GM12878 (cell line): ENCODE measurements around the gene DLD. TPM values are rescaled to one million over a fixed set of nuclear protein-coding genes. Genes with fewer than 3 reads are reported as not detected.

Source experiments
- ATAC-seq: fragments of 200-7000 bp; cut with Tn5 transposase; 3 replicates; pipeline ENCODE4 v1.9.1; 2020; ENCODE audit warnings: mild to moderate bottlenecking, moderate library complexity
- BruUV-seq: library from RNA; stranded (reverse); fragments of 400-500 nt; replicated peaks from 2 replicates; lab custom pipeline; 2021; lab: Mats Ljungman, UMichigan
- CTCF ChIA-PET: fragments of 300-600 bp; sonication (Branson Sonifier 250); formaldehyde crosslinking; extraction: SDS; loops from one replicate; lab custom pipeline; 2021; ENCODE audit warnings: inconsistent platforms; lab: Yijun Ruan, JAX
- POLR2A ChIA-PET: fragments of 350-600 bp; formaldehyde crosslinking; extraction: SDS; loops from one replicate; lab custom pipeline; 2021; ENCODE audit warnings: inconsistent platforms; lab: Charles Lee
- RAD21 ChIA-PET: fragments of 300-600 bp; sonication (Branson Sonifier 250); formaldehyde crosslinking; loops from one replicate; lab custom pipeline; 2023; ENCODE audit warnings: antibody characterized with exemption; ENCODE audit not compliant: unreplicated experiment; lab: Charles Lee
- SMC1A ChIA-PET: fragments of 300-600 bp; sonication (Branson Sonifier 250); formaldehyde crosslinking; loops from one replicate; lab custom pipeline; 2023; ENCODE audit not compliant: unreplicated experiment, uncharacterized antibody; lab: Charles Lee
- DNase-seq: peaks from one replicate; pipeline ENCODE4 v3.0.0-alpha.2; 2011; ENCODE audit warnings: low read depth, low spot score
- FAIRE-seq: peaks from 3 replicates; lab custom pipeline; 2011; peaks lifted over from hg19 to GRCh38; lab: Jason Lieb, UNC
- H2AFZ ChIP-seq: 2 replicates; pipeline ENCODE4 v1.6.0; 2011; ENCODE audit warnings: low read depth, low read length, control low read depth; ENCODE audit not compliant: control insufficient read depth
- H3K27ac ChIP-seq: 2 replicates; pipeline ENCODE4 v1.5.1; 2011; ENCODE audit warnings: control low read depth; ENCODE audit not compliant: control insufficient read depth, insufficient read depth
- H3K27me3 ChIP-seq, 2 experiments: replicated peaks in 1 of 2; 2 replicates each; pipeline versions ENCODE4 v1.6.0 to v1.6.1; 2011; ENCODE audit warnings: low read length in 1 of 2; ENCODE audit not compliant: control insufficient read depth in 2 of 2, insufficient read depth in 2 of 2
- H3K36me3 ChIP-seq, 2 experiments: 2 replicates each; pipeline ENCODE4 v1.5.1; 2011; ENCODE audit warnings: low read length in 1 of 2; ENCODE audit not compliant: control insufficient read depth in 2 of 2, insufficient read depth in 2 of 2
- H3K4me1 ChIP-seq: 2 replicates; pipeline ENCODE4 v1.6.1; 2011; ENCODE audit warnings: mild to moderate bottlenecking, low read length, moderate library complexity, mixed read lengths; ENCODE audit not compliant: control insufficient read depth, insufficient read depth
- H3K4me2 ChIP-seq: 2 replicates; pipeline ENCODE4 v1.6.0; 2011; ENCODE audit warnings: control low read depth; ENCODE audit not compliant: control insufficient read depth, insufficient read depth
- H3K4me3 ChIP-seq: fragments of 200-600 bp; sonication (generic); 2 replicates; pipeline ENCODE4 v1.5.1; 2016
- H3K79me2 ChIP-seq: 2 replicates; pipeline ENCODE4 v1.6.0; 2011; ENCODE audit warnings: low read length; ENCODE audit not compliant: control insufficient read depth, insufficient read depth
- H3K9ac ChIP-seq: 2 replicates; pipeline ENCODE4 v1.8.0; 2011; ENCODE audit warnings: low read length, control low read depth, mixed read lengths; ENCODE audit not compliant: control insufficient read depth, insufficient read depth
- H3K9me3 ChIP-seq: replicated peaks from 3 replicates; pipeline ENCODE4 v1.5.1; 2011; ENCODE audit warnings: mild to moderate bottlenecking, low read length; ENCODE audit not compliant: control insufficient read depth, insufficient read depth
- H4K20me1 ChIP-seq: 2 replicates; pipeline ENCODE4 v1.6.0; 2011; ENCODE audit not compliant: control insufficient read depth, insufficient read depth
- CEBPZ ChIP-seq: fragments of 150-350 bp; IDR thresholded peaks from 2 replicates; pipeline ENCODE4 v1.6.1; 2016; ENCODE audit warnings: low read depth, low read length
- DPF2 ChIP-seq: fragments of 450-650 bp; IDR thresholded peaks from 2 replicates; pipeline ENCODE4 v1.6.1; 2017; ENCODE audit warnings: mild to moderate bottlenecking
- ETV6 ChIP-seq, 2 experiments: fragments of 450-650 bp in 1 of 2; IDR thresholded peaks in 1 of 2; conservative IDR thresholded peaks in 1 of 2; 2 replicates each; pipeline ENCODE4 v1.6.1; 2014; ENCODE audit warnings: antibody characterized with exemption in 1 of 2, borderline replicate concordance in 1 of 2, low read depth in 1 of 2, mild to moderate bottlenecking in 1 of 2, moderate library complexity in 1 of 2
- FOS ChIP-seq: IDR thresholded peaks from 3 replicates; pipeline ENCODE4 v1.6.1; 2011; ENCODE audit warnings: borderline replicate concordance; ENCODE audit not compliant: insufficient read length; ENCODE audit errors: extremely low read depth
- FOXM1 ChIP-seq: IDR thresholded peaks from 2 replicates; pipeline ENCODE4 v1.6.1; 2012; ENCODE audit warnings: low read depth, mild to moderate bottlenecking, inconsistent platforms, low read length, moderate library complexity
- GATAD2B ChIP-seq: fragments of 450-650 bp; conservative IDR thresholded peaks from 2 replicates; pipeline ENCODE4 v1.6.1; 2017; ENCODE audit warnings: low read depth, mild to moderate bottlenecking, moderate library complexity
- KAT2A ChIP-seq: conservative IDR thresholded peaks from 2 replicates; pipeline ENCODE4 v1.6.1; 2011; ENCODE audit warnings: low read depth, low read length; ENCODE audit not compliant: control insufficient read depth
- MYB ChIP-seq: fragments of 150-350 bp; IDR thresholded peaks from 2 replicates; pipeline ENCODE4 v1.6.1; 2014; ENCODE audit warnings: mild to moderate bottlenecking, low read depth, low read length, borderline replicate concordance
- MYC ChIP-seq: IDR thresholded peaks from 2 replicates; pipeline ENCODE4 v1.6.1; 2011; ENCODE audit warnings: mild to moderate bottlenecking, low read length, moderate library complexity, inconsistent platforms; ENCODE audit not compliant: insufficient read depth, insufficient replicate concordance, insufficient read length, severe bottlenecking
- NFIC ChIP-seq: IDR thresholded peaks from 2 replicates; pipeline ENCODE4 v1.6.1; 2012; ENCODE audit warnings: low read depth, mild to moderate bottlenecking, inconsistent platforms, low read length, moderate library complexity
- NFXL1 ChIP-seq: fragments of 450-650 bp; IDR thresholded peaks from 2 replicates; pipeline ENCODE4 v1.6.1; 2017; ENCODE audit warnings: antibody characterized with exemption, mild to moderate bottlenecking, borderline replicate concordance
- NR2C1 ChIP-seq: fragments of 450-650 bp; IDR thresholded peaks from 2 replicates; pipeline ENCODE4 v1.6.1; 2017; ENCODE audit warnings: antibody characterized with exemption, mild to moderate bottlenecking, moderate library complexity
- TCF7 ChIP-seq: IDR thresholded peaks from 2 replicates; pipeline ENCODE4 v1.6.1; 2014; ENCODE audit warnings: antibody characterized with exemption, borderline replicate concordance
- ZBTB40 ChIP-seq: fragments of 450-650 bp; IDR thresholded peaks from 2 replicates; pipeline ENCODE4 v1.6.1; 2016; ENCODE audit warnings: mild to moderate bottlenecking, moderate library complexity, borderline replicate concordance
- ZNF207 ChIP-seq: fragments of 450-650 bp; IDR thresholded peaks from 2 replicates; pipeline ENCODE4 v1.6.1; 2014; ENCODE audit warnings: antibody characterized with exemption, mild to moderate bottlenecking, borderline replicate concordance
- ZNF24 ChIP-seq: fragments of 450-650 bp; IDR thresholded peaks from 2 replicates; pipeline ENCODE4 v1.6.1; 2017; ENCODE audit warnings: antibody characterized with exemption, mild to moderate bottlenecking
- ZZZ3 ChIP-seq: IDR thresholded peaks from 2 replicates; pipeline ENCODE4 v1.6.1; 2011; ENCODE audit warnings: low read depth; ENCODE audit not compliant: control insufficient read depth, insufficient read length
- WGBS: methylation state at CpG from one replicate; pipeline ENCODE4 v1.1.6; 2016; ENCODE audit warnings: low lambda C conversion rate; ENCODE audit not compliant: insufficient replicate concordance, insufficient coverage; ENCODE audit errors: missing lambda C conversion rate; 5-methylcytosine and 5-hydroxymethylcytosine counted together
- in situ Hi-C: fragments of 300-500 bp; cut with MboI; formaldehyde crosslinking; loops from 9 replicates; pipeline ENCODE4 v1.14.3; 2018; ENCODE audit warnings: mixed read lengths
- intact Hi-C: fragments of 100-400 bp; cut with micrococcal nuclease; formaldehyde crosslinking; loops from one replicate; pipeline ENCODE4 v1.14.2; 2022; ENCODE audit not compliant: unreplicated experiment
- polyA plus RNA-seq, 11 experiments: library from polyadenylated mRNA; depleted of rRNA in 4 of 11; unstranded in 6 of 11; stranded (reverse) in 5 of 11; fragments of >200 nt; fragmentation: Nextera tagmentation in 4 of 11; fragmentation: Illumina TruSeq in 1 of 11; extraction: Ambion mirVana in 4 of 11; extraction: Trizol in 1 of 11; gene quantifications; 1 replicate in 1 of 11; 2 replicates in 10 of 11; pipeline versions ENCODE4 v1.2.1 to v1.2.3, GENCODE V29; 2011 to 2016; ENCODE audit warnings: inconsistent platforms in 2 of 11, missing spikeins in 2 of 11, low read depth in 1 of 11
- total RNA-seq, 4 experiments: library from RNA; depleted of rRNA in 3 of 4; stranded (reverse); fragments of >200 nt in 3 of 4; fragmentation: Illumina TruSeq in 1 of 4; extraction: Trizol in 1 of 4; gene quantifications; 2 replicates each; pipeline versions ENCODE4 v1.2.1 to v1.2.3, GENCODE V29; 2013 to 2021

Gene DLD
- total and polyA plus RNA-seq, 10 of the 15 experiments (the other 5 are each of a cell fraction or from before 2014, with no cell fraction given): 62.7 to 314 (median 161) TPM

- SMC1A ChIA-PET: interaction anchor here (1.0 to 2.9 kb wide), 7 partner anchors 10 to 726 kb away, joined by 3 to 16 read pairs (median 7); partner anchors contain the start of gene CBLL1
- Histone ChIP-seq H3K4me3 (no peak overlapping the region), H3K4me2 (no peak overlapping the region), H3K27me3 (no peaks in the 10 kb centered on the region; a peak in 2 of 4 replicates), H3K4me1 (no peaks in the 10 kb centered on the region), H4K20me1 (no peaks in the 10 kb centered on the region), H3K79me2 (no peaks in the 10 kb centered on the region), H3K9me3 (no peaks in the 10 kb centered on the region), H2AFZ (no peak overlapping the region), H3K36me3 (no peaks in the 10 kb centered on the region), H3K9ac (no peak overlapping the region), H3K27ac (no peak overlapping the region)
- no peak for ATAC-seq
- FAIRE-seq: no peak
- RAD21 ChIA-PET: interaction anchor here (0.7 to 1.5 kb wide), 8 partner anchors 51 to 1081 kb away, joined by 3 to 11 read pairs (median 3); partner anchors contain the start of genes CBLL1 and HBP1
- intact Hi-C loops: loop anchor here (2.0 kb wide), 1 partner anchor 131 kb away; no protein-coding TSS in a partner anchor
- CTCF ChIA-PET: interaction anchor here (1.0 to 6.8 kb wide), 19 partner anchors 13 to 726 kb away, joined by 3 to 61 read pairs (median 6); partner anchors contain the start of genes CBLL1 and DLD
- in situ Hi-C loops: loop anchor here (5.0 to 10.0 kb wide), 2 partner anchors 132 to 1079 kb away; partner anchors contain the start of gene CBLL1
- POLR2A ChIA-PET: interaction anchor here (0.7 kb wide), 1 partner anchor 310 kb away, joined by 3 read pairs; the partner anchor contains the start of genes COG5 and DUS4L
- 26% methylated on average over 2 of the region's 2 CpGs for WGBS
- no peak for DNase-seq
- TF ChIP-seq MYC (no peak), ZNF207 (no peak), NFIC (no peak), ZBTB40 (no peak), ZZZ3 (no peak), FOS (no peak), DPF2 (no peak), ETV6 (conservative IDR thresholded peaks at IDR 0.05 in 1 of 2, IDR thresholded peaks at IDR 0.05 in 1 of 2; ENCODE audit: borderline replicate concordance in 1 of 2, low read depth in 1 of 2) (no peak), MYB (no peak), FOXM1 (no peak), NFXL1 (no peak), TCF7 (no peak), ZNF24 (no peak), KAT2A (no peak), GATAD2B (no peak), NR2C1 (no peak), CEBPZ (no peak)
- no TSS peak for BruUV-seq
Measured at GRCh38 chr7:107874111-107874510, 16.9 kb upstream of the DLD start.
